Measurements from ENCODE around the gene EMC7.
A peak's percentile ranks its signal among the peaks of the same experiment; 100 is the strongest.
"Not testable (repeated sequence)": the region's sequence is repeated elsewhere in the genome, so short reads cannot be mapped to it uniquely, and the experiment has no call there.

EMC7 gene

GRCh38 chr15:34101366-34102174 lies at the start of gene EMC7, which contains the start of gene PGBD4:
TSS of gene EMC7 (minus strand) at chr15:34101862. CDS start at chr15:34101839, 23 bp downstream.
TSS of gene PGBD4 (plus strand) at chr15:34102083. CDS start at chr15:34102532, 449 bp downstream.
- peak; percentile 93 for DNase-seq (ENCODE audit: low spot score)

- DNase-seq (ENCODE audit: low spot score), result peak; percentile 5
These were observed 45.9 kb upstream of the EMC7 start for GRCh38 chr15:34147371-34148140.

- DNase-seq (ENCODE audit: low spot score), result no peak
These were observed 31.8 kb upstream of the EMC7 start for GRCh38 chr15:34133511-34133910.

GRCh38 chr15:34132881-34133280 lies 31.2 kb upstream of the EMC7 start:
- DNase-seq (ENCODE audit: low spot score), result no peak

GRCh38 chr15:34128898-34129297 lies 27.2 kb upstream of the EMC7 start:
- no peak for DNase-seq (ENCODE audit: low spot score)

- no peak for DNase-seq (ENCODE audit: low spot score)
These were observed 24.9 kb upstream of the EMC7 start for GRCh38 chr15:34126522-34126921.

GRCh38 chr15:34125945-34126344 lies 24.3 kb upstream of the EMC7 start:
- DNase-seq (ENCODE audit: low spot score), result no peak

GRCh38 chr15:34124651-34125050 lies 23.0 kb upstream of the EMC7 start:
- no peak for DNase-seq (ENCODE audit: low spot score)

- peak; percentile 76 for DNase-seq (ENCODE audit: low spot score)
These were observed 21.1 kb upstream of the EMC7 start for GRCh38 chr15:34122771-34123183.

GRCh38 chr15:34121786-34122185 lies 20.1 kb upstream of the EMC7 start:
- not testable (repeated sequence) for DNase-seq (ENCODE audit: low spot score)

GRCh38 chr15:34120420-34120819 lies 18.8 kb upstream of the EMC7 start:
- not testable (repeated sequence) for DNase-seq (ENCODE audit: low spot score)

- no peak for DNase-seq (ENCODE audit: low spot score)
These were observed 17.6 kb upstream of the EMC7 start for GRCh38 chr15:34119291-34119690.

GRCh38 chr15:34116620-34117019 lies 15.0 kb upstream of the EMC7 start:
- no peak for DNase-seq (ENCODE audit: low spot score)

GRCh38 chr15:34114739-34115138 lies 13.1 kb upstream of the EMC7 start:
- DNase-seq (ENCODE audit: low spot score), result no peak

- DNase-seq (ENCODE audit: low spot score), result no peak
These were observed 12.6 kb upstream of the EMC7 start for GRCh38 chr15:34114215-34114614.

- DNase-seq (ENCODE audit: low spot score), result no peak
These were observed 9.8 kb upstream of the EMC7 start for GRCh38 chr15:34111488-34111887.

GRCh38 chr15:34109797-34110663 lies 8.4 kb upstream of the EMC7 start:
- peak; percentile 24 for DNase-seq (ENCODE audit: low spot score)

GRCh38 chr15:34107315-34107714 lies 5.7 kb upstream of the EMC7 start:
- DNase-seq (ENCODE audit: low spot score), result no peak

GRCh38 chr15:34106423-34106822 lies 4.8 kb upstream of the EMC7 start:
- no peak for DNase-seq (ENCODE audit: low spot score)

- no peak for DNase-seq (ENCODE audit: low spot score)
These were observed 688 bp upstream of the EMC7 start for GRCh38 chr15:34102175-34102925.

GRCh38 chr15:34099914-34100313 lies 1.7 kb downstream of the EMC7 start:
- no peak for DNase-seq (ENCODE audit: low spot score)

Measured in AG08396 (cell line).